Brain microvascular endothelial cell (primary cell): ENCODE measurements around the gene ETFBKMT.

Experiments
- DNase-seq: peaks from one replicate; pipeline ENCODE4 v3.0.0-alpha.2; 2020
- H3K27ac ChIP-seq: fragments of 250-450 bp; sonication (Bioruptor Pico); 2 replicates; pipeline ENCODE4 v1.5.1; 2020; ENCODE audit warnings: mild to moderate bottlenecking, moderate library complexity
- H3K27me3 ChIP-seq: fragments of 250-450 bp; sonication (Bioruptor Pico); replicated peaks from 2 replicates; pipeline ENCODE4 v1.5.1; 2020; ENCODE audit warnings: mild to moderate bottlenecking
- H3K36me3 ChIP-seq: fragments of 250-450 bp; sonication (Bioruptor Pico); replicated peaks from 2 replicates; pipeline ENCODE4 v1.5.1; 2020; ENCODE audit warnings: mild to moderate bottlenecking
- H3K4me3 ChIP-seq: 2 replicates; pipeline ENCODE4 v1.5.1; 2011; ENCODE audit warnings: low read depth, mild to moderate bottlenecking, control low read depth, low read length, moderate library complexity
- in situ Hi-C: cut with HindIII; loops from 2 replicates; pipeline ENCODE4 v1.10.0; 2017; ENCODE audit warnings: low sequenced_read_pairs, low pct_ligation_motif_present
- TF ChIP-seq, protein P1 (sequence below): IDR thresholded peaks from 2 replicates; pipeline ENCODE4 v1.5.1; 2011; ENCODE audit warnings: low read depth, mild to moderate bottlenecking, moderate library complexity, low read length, control low read depth, inconsistent platforms; ENCODE audit errors: missing control alignments

Gene ETFBKMT, protein sequence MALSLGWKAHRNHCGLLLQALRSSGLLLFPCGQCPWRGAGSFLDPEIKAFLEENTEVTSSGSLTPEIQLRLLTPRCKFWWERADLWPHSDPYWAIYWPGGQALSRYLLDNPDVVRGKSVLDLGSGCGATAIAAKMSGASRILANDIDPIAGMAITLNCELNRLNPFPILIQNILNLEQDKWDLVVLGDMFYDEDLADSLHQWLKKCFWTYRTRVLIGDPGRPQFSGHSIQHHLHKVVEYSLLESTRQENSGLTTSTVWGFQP

DNA sequence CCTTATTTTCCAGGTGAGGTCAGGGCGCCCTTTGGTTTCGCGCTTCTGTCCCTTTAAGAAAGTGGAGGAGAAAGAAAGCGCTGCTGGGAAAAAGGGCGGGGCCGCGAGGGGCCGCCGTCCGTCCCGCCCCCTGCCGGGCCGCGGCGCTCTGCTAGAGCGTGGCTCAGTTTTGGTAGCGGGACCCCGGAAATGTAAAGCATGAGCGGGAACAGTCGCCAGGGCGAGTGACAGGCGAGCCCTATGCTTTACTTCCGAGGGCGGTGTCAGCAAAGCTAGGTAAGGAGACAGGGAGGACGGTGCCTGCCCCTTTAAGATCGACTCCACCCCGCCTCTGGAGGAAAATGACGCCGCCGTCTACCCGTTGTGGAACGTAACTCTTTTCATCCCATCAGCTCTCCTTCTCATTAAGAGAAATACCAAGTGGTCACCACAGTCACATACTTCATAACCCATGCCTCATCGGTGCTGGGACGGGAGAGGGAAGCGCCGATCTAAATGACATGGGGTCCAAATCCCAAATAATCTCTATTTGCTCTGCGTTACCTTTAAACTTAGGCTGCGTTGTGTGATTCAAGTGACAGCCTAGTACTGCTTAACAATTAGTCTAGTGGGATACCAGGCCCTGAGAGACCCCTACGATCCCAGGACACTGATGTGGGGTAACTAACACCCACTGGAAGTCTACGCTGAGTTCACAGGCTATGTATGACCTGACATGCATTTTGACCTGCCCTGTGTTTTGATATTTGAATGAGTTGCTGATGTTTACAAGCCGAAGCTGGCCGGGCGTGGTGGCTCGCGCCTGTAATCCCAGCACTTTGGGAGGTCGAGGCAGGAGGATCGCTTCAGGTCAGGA is at the start of gene ETFBKMT:
Gene ETFBKMT, plus strand, starts transcription at position 602 of the 856 bp plus-strand sequence. CDS start 2,266 bp downstream, outside the sequence.
- in situ Hi-C loops = no loop called here
- DNase-seq = peak; percentile 78
- TF ChIP-seq, protein P1, sequence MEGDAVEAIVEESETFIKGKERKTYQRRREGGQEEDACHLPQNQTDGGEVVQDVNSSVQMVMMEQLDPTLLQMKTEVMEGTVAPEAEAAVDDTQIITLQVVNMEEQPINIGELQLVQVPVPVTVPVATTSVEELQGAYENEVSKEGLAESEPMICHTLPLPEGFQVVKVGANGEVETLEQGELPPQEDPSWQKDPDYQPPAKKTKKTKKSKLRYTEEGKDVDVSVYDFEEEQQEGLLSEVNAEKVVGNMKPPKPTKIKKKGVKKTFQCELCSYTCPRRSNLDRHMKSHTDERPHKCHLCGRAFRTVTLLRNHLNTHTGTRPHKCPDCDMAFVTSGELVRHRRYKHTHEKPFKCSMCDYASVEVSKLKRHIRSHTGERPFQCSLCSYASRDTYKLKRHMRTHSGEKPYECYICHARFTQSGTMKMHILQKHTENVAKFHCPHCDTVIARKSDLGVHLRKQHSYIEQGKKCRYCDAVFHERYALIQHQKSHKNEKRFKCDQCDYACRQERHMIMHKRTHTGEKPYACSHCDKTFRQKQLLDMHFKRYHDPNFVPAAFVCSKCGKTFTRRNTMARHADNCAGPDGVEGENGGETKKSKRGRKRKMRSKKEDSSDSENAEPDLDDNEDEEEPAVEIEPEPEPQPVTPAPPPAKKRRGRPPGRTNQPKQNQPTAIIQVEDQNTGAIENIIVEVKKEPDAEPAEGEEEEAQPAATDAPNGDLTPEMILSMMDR = peak; percentile 22
- Histone ChIP-seq H3K36me3 (no peaks in the 10 kb centered on the region), H3K27ac (peak within 1 kb of the TSS; percentile 89), H3K27me3 (no peaks in the 10 kb centered on the region), H3K4me3 (peak within 1 kb of the TSS; percentile 83)

DNA sequence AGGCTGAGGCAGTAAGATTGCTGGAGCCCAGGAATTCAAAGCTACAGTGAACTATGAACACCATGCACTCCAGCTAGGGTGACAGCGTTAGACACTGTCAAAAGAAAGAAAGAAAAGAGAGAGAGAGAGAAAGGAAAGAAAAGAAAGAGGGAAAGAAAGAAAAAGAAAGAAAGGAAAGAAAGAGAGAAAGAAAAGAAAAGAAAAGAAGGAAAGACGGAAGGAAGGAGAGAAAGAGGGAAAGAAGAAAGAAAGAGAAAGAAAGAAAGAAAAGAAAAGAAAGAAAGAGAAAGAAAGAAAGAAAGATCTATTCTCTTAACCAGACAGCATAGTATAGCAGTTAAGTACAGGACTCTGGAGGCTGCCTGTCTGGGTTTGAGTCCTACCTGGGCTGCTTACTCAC is 46.7 kb upstream of the ETFBKMT start:
- H3K4me3 ChIP-seq = no peak overlapping the region
- in situ Hi-C loops = no loop called here
- H3K27me3 ChIP-seq = no peaks in the 10 kb centered on the region
- H3K36me3 ChIP-seq = no peaks in the 10 kb centered on the region
- no peak overlapping the region for H3K27ac ChIP-seq
- TF ChIP-seq, protein P1 = no peak
- DNase-seq = no peak

DNA sequence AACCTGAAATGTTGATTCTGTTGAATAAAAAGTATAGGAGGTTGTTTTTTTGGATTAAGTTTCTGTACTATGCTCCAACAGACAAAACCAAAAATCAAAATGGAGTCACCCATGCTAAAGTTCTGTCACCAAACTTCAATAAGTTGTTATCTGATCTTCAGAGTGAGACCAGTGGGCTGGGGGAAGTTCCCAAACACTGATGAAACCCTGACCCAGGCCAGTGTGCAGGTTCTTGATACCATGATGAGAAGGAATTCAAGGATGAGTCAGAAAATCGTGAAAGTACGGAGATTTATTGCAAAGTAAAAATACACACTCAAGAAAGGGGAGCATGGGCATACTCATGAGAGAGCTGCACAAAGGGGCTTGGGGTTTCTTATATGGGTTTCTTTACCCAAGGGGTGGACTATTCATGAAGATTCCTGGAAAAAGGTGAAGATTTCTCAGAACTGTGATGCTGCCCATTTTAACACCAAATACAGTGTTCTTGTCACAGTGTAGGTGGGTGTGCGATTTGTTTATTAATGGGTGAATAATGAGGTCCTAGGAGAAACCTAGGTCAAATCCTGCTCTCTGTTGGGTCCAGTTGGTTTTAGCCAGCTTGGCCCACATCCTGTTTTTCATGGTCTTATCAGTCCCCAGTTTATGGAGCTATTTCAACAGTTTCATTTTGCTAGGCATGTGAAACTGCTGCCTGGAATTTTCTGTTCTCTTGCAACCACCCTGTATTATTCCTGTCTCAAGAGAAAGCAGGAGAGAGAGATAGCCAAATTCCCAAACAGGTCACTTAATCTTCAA is 41.1 kb upstream of the ETFBKMT start:
- H3K36me3 ChIP-seq = no peaks in the 10 kb centered on the region
- peak overlapping the region; percentile 51 for H3K27ac ChIP-seq
- TF ChIP-seq, protein P1 = no peak
- H3K27me3 ChIP-seq = no peaks in the 10 kb centered on the region
- in situ Hi-C loops = no loop called here
- H3K4me3 ChIP-seq = no peak overlapping the region
- peak; percentile 53 for DNase-seq

DNA sequence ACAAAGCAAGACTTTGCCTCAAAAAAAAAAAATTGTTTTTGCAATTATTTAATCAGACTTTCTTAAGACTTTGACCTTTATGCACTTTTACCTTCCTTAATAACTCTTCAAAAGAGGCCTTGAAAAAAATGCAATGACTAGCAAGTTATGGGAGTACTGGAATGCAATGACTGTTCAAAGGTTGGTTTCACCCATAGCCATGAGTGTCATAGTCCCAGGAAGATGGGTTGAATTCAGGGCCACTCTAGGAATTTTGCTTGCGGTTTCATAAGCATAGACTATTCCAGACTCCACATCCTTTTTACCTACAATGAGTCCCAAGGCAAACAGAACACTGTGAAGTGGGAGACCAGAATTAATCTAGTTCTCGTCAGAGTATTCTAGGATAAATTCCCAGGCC is 39.2 kb upstream of the ETFBKMT start:
- no peaks in the 10 kb centered on the region for H3K27me3 ChIP-seq
- in situ Hi-C loops = no loop called here
- TF ChIP-seq, protein P1 = no peak
- no peaks in the 10 kb centered on the region for H3K36me3 ChIP-seq
- no peak overlapping the region for H3K27ac ChIP-seq
- peak; percentile 54 for DNase-seq
- H3K4me3 ChIP-seq = no peak overlapping the region

DNA sequence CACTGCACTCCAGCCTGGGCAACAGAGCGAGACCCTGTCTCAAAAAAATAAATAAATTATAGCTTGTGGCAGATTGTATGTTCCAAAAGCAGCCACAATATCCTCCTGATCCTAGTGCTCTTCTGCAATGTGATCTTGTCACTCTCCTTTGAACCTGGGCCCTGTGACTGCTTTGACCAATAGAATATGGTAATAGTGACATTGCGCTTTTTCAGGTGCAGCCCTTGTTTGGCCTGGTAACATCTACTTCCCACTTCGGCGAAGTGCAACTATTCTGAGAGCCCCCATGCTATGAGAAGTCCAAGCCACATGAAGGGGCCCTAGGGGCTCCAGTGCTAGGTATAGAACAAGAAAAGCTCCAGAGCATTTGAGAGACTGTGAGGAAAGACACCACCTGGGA is 37.5 kb upstream of the ETFBKMT start:
- in situ Hi-C loops = no loop called here
- H3K36me3 ChIP-seq = no peaks in the 10 kb centered on the region
- TF ChIP-seq, protein P1 = no peak
- H3K27ac ChIP-seq = no peak overlapping the region
- H3K4me3 ChIP-seq = no peak overlapping the region
- no peaks in the 10 kb centered on the region for H3K27me3 ChIP-seq
- DNase-seq = no peak
